ENCODE results near the gene TBCB.
"Not testable (repeated sequence)": the region's sequence is repeated elsewhere in the genome, so short reads cannot be mapped to it uniquely, and the experiment has no call there.

TBCB gene

DNA sequence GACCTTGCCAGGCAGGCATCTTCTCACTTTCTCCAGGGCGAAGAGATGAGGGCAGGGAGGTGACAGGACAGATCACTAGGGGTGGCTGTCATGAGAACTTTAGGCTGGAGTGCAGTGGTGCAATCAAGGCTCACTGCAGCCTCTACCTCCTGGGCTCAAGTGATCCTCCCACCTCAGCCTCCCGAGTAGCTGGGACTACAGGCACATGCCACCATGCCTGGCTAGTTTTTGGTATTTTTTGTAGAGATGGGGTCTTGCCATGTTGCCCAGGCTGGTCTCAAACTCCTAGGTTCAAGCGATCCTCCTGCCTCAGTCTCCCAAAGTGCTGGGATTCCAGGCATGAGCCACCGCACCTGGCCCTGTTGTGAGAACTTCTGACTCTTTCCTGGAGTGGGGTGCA, 19.6 kb downstream of the TBCB start:
- not testable (repeated sequence) for DNase-seq (ENCODE audit: low read depth in 2 of 2)

DNA sequence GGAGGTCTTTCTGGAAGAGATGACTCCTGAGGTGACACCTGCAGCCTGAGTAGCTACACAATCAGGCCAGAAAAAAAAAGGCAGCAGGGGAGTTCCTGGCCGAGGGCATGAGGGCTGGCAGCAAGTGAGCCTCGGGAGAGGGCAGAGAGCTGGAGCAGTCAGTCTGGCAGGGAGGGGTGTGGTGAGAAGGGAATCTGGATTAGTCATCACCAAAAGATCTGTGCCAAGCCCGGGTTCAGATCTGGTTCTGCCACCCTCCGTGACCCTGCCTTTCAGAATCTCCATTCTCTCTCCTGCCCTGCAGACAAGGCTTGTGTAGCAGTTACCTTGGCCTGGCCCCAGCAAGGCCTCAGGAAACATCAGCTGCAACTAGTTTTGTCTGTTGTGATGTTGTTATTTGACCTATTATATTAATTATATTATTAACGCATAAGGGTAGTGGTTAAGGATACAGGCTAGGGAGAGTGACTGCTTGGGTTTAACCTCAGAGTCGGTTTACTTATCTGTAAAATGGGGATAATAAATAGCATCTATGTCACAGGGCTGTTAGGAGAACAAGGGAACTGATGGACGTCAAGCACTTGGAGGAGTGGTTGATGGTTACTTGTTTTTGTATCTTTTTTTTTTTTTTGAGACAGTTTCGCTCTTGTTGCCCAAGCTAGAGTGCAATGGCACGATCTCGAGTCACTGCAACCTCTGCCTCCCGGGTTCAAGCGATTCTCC, 21.9 kb downstream of the TBCB start:
- no peak for DNase-seq (ENCODE audit: low read depth in 2 of 2)

DNA sequence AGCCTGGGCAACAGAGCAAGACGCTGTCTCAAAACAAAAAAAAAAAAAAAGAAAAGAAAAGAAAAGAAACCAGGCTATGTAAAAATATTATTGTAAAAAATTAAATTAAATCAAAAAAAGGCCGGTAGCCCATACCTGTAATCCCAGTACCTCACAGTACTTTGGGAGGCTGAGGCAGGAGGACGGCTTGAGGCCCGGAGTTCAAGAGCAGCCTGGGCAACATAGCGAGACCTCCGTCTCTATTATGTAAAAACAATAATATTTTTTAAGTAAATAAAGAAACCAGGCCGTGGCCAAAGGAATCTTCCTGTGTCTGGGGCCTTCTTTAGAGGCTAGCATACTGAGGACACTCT, 23.8 kb downstream of the TBCB start:
- DNase-seq (ENCODE audit: low read depth in 2 of 2), result no peak

DNA sequence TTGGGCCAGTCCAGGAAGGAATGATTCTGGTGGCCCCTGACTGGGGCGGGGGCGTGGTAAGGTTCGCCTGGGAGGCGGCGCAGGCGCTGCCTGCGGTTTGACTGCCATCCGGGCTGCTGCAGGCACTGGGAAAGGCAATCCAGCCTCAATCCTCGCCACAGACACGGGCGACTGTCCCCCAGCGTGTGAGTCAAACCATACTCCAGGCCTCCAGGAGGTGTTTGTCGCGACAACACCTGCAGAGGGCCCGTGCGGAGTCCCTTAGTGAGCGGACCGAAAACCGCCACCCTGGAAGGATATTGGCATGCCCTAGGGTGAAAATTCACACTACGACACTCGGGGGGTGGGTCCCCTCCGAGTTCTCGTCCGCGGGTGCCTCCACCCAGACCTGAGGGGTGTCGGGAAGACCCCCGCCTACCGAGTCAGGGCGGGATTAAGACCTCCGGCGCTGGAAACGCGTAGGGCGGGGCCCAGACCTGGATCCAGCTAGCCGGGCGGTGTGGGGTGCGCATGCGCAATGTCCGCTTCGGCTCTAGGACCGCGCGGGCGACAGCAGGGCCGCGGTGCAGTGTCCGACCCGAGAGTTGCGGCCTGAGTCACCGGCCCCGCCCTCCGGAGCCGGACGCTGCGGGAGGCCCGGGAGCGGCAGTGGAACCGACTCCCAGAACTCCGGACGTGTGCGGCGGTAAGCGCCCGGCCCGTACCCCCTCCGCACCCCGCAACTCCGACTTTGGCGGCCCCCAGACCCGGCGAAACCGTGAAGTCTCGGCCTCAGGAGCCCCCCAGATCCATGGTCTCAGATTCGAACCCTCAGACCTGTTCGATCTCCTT, 24.4 kb downstream of the TBCB start, which contains the start of gene CAPNS1:
Gene CAPNS1 (plus strand): TSS at position 594 of the 831 bp plus-strand sequence. CDS start 946 bp downstream, outside the sequence.
- DNase-seq (ENCODE audit: low read depth in 2 of 2), result peak; percentile 82 to 90

DNA sequence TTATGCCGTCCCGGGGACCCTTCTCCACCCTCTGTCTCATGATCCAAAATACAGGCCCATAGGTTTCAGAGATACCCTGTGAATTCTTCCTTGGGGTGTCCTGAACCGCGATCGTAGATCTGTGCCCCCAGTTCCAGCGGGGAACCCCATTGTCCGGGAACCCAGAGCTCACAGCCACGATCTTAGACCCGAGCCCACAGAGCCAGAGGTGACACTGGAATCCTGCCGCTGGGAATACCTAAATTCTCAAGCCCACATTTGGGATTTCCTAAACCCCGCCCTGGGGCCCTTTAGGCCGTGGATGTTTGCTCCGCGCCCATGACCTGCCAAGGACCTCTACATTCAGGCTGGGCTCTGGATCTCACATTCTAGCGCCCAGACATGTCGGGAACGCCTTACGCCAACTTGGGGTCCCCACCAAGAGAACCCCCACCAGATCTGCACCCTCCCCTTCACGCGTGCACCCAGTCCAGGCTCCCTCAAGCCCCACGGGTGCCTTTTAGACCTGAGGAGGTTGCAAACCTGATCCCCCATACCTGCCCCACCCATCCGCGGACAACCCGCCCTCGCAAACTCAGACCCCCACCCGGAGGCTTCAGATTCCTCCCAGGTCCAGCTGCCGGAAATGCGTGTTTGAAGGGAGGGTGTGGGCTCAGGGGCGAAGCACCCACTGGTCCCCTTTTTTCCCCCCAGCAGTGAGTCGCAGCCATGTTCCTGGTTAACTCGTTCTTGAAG, 25.2 kb downstream of the TBCB start:
- DNase-seq (ENCODE audit: low read depth in 2 of 2), result peak in 1 of 2 donors; percentile 9

DNA sequence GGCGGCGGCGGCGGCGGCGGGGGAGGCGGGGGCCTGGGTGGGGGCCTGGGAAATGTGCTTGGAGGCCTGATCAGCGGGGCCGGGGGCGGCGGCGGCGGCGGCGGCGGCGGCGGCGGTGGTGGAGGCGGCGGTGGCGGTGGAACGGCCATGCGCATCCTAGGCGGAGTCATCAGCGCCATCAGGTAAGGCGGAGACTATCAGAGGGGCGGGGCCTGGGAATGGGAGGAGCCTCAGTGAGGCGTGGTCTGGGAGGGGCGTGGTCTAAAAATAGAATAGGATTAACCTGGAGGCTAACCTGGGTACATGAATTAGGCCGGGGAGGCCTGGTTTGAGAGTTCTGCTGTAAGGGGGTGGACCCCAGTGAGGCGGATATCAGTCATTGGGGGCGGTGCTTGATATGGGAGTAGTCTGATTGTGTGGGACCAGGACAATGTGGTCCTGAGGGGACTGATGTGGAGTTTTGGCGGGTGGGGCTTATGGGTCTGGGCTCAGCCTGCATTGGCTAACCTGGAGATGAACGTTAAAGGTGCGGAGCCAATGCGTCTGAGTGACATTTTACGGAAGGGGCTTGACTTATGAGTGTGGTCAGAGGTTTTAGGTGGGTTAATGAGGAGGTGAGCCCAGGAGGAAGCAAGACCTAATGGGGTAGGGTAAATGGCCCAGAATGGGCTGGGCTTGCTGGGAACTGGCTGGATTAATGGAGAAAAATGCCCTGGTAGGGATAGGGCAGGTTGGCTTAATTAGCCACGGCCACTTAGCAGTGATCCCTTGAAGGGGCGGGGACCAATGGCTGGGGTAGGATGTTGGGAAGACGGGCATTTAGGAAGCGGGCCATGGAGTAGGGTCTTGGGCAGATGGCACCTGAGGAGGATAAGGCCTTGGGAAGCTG, 26.0 kb downstream of the TBCB start:
- DNase-seq (ENCODE audit: low read depth in 2 of 2), result peak; percentile 85 to 87

DNA sequence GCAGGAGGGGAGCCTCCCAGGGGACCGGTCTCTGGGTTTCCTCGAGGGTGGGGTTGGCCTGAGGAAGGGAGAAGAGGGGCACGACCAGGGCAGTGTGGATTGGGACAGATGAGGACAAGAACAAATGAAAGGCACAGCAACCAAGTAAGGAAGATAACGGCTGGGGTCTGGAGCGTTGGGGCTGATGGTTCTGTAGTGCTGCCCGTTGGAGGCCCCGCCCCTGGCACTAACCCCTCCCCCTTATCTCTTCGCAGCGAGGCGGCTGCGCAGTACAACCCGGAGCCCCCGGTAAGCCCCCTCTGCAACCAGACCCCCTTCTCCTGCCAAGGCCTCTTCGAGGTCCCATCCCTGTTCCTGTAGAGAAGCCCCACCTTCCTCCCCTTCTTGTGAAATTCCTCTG, 26.8 kb downstream of the TBCB start:
- no peak for DNase-seq (ENCODE audit: low read depth in 2 of 2)

DNA sequence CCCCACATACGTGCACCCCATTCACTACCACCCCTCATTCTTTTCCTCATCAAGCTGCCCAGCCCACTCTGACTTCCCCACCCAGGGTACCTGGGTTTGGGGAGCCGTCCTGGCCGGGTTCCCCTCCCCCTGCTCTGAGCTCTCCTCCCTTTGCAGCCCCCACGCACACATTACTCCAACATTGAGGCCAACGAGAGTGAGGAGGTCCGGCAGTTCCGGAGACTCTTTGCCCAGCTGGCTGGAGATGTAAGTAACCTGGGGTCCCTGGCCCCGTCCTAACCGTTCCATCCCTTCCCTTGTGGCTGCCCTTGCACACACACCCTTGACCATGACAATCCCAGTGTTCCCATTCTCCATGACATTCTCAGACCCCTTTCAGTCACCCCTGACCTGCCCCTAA, 27.2 kb downstream of the TBCB start:
- no peak for DNase-seq (ENCODE audit: low read depth in 2 of 2)

DNA sequence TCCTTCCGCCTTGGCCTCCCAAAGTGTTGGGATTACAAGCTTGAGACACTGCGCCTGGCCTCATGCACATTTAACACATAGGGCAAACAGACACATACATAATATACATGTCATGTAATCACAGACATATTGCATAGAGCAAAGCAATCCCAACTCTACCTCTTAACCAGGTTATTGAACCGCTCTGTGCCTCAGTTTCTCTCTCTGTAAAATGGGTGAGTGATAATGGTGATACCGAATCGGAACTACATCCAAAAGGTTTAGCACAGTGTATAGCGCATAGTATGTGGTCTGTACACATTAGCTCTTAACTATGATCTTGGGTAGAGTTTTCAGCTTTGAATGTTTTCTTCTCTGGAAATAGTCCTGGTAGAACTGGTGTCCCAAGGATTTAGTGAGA, 29.4 kb downstream of the TBCB start:
- no peak for DNase-seq (ENCODE audit: low read depth in 2 of 2)

DNA sequence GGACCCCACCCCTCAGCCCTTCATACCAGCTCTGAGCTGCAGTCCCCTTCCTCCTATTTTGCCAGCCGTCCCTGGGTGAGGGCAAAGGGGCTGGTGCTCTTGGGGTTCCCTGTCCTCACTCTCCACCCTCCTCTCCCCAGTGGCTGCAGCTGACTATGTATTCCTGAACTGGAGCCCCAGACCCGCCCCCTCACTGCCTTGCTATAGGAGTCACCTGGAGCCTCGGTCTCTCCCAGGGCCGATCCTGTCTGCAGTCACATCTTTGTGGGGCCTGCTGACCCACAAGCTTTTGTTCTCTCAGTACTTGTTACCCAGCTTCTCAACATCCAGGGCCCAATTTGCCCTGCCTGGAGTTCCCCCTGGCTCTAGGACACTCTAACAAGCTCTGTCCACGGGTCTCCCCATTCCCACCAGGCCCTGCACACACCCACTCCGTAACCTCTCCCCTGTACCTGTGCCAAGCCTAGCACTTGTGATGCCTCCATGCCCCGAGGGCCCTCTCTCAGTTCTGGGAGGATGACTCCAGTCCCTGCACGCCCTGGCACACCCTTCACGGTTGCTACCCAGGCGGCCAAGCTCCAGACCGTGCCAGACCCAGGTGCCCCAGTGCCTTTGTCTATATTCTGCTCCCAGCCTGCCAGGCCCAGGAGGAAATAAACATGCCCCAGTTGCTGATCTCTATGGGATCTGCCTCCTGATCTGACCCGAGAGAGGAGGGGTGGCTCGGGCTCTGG, 34.6 kb downstream of the TBCB start:
- DNase-seq (ENCODE audit: low read depth in 2 of 2), result no peak

DNA sequence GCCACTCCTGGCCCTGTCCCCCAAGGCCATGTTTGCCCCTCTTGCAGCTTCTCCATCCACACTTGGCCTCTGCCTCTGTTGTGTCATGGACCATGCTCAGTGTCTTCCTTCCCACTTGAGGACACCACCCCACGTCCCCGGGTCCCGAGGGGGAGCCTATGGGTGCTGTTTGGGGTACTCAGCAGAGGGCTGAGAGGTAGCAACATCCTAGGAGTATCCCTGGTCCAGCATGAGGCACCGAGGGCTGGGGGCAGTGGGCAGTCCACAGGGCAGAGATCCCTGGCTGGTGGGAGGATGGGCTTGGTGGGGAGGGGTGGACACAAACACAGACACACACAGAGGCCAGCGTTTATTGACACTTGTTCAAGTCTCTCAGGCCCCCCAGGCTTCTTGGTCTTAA, 35.3 kb downstream of the TBCB start:
- DNase-seq (ENCODE audit: low read depth in 2 of 2), result no peak

DNA sequence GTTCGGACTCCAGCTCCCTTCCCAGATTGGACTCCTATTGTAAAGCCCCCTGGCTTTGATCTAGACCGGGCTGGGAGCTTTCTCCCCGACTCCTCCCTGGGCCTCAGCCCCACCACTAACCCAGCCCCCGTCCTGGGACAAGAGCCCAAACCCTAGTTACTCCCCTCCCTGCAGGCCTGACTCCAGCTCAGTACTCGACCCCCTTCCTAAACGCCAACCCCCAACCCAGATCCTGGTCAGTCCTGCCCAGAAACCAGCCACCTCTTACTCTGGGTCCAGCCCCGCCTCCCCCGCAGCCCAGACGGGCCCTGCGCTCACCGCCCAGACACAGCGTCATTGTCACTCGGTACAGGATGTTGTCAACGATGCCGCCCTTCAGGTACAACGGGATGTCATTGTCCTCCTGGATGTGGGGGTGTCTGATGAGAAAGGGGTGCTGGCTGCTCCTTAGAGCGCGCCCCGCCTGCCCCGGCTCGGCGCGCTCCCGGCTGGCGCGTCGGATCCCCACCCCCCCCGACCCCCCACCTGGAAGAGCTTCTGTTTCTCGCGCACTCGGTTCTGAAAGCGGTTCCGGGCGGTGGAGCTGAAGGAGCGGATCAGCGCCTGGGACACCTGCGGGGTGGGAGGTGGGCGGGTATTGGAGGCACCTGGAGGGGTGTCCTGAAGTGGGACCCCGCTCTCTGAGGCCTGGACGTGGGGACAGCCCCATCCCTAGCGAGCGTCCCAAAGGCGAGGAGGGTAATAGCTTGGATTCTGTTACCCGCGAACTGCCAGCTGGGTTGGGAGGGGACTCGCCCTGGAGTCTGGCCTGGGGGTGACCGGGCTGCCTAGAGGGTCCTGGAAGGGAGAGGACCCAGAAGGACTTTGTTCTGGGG, 36.1 kb downstream of the TBCB start:
- DNase-seq (ENCODE audit: low read depth in 2 of 2), result no peak

DNA sequence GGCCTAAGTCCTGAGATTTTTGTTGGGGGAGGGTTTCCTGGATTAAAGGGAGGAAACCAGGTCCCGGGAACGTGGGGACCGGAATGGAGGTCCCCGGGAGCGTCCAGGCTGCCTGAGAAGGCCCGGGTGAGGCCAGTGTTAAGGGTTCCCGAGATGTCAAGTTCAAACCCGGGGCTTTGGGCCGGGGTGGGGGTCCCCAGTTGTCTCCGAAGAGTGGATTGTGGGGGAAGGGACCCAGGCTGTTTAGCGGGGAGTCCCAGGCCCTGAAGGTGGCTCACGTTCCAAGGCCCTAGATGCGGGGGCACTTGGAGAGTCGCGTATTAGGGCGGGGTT, 36.7 kb downstream of the TBCB start:
- no peak for DNase-seq (ENCODE audit: low read depth in 2 of 2)

DNA sequence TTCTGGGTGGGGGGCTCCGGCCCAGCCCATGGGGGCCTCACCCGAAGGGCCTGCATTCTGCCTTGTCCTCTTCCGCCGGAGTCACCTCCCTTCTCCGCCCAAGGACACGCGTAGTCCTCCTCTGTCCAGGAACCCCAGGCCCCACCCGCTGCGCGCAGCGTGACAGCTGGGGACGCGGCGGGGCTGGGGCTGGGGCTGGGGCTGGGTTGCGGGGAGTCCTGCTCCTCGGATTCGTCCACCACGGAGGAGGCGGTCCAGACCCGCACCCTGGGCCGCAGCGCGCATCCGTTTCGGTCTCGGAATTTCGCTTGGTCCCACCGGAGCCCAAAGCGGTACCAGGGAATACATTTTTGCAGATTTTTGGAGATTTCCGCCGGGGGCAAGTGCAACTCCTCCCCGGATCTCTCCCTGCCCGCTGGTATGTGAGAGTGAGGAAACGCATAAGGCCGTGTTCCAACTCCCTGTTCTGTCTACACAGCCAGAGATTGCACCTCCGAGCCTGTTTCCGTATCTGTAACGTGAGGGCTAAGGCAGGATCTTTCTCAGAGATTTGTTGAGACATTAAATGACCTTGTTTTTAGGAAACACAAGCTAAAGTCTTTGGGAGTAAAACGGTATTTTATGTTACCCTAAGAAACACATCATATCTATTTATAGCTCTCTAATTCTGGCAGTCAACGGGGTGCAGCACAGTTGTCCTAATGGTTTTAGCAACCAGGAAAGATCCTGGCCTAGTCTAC, 37.3 kb downstream of the TBCB start, which contains the start of gene COX7A1:
Gene COX7A1 (minus strand): TSS at position 96 of the 740 bp plus-strand sequence. CDS start 40 bp downstream, at position 56.
- no peak for DNase-seq (ENCODE audit: low read depth in 2 of 2)

DNA sequence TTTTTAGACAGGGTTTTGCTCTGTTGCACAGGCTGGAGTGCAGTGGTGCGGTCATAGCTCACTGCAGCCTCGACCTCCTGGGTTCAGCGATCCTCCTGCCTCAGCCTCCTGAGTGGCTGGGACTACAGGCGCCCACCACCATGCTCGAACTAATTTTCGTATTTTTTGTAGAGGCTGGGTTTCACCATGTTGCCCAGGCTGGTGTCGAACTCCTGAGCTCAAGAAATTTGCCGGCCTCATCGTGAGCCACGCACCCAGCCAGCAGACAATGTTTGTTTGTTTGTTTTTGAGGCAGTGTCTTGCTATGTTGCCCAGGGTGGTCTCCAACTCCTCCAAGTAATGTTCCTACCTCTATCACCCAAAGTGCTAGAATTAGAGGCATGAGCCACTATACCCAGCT, 37.9 kb downstream of the TBCB start:
- no peak for DNase-seq (ENCODE audit: low read depth in 2 of 2)

DNA sequence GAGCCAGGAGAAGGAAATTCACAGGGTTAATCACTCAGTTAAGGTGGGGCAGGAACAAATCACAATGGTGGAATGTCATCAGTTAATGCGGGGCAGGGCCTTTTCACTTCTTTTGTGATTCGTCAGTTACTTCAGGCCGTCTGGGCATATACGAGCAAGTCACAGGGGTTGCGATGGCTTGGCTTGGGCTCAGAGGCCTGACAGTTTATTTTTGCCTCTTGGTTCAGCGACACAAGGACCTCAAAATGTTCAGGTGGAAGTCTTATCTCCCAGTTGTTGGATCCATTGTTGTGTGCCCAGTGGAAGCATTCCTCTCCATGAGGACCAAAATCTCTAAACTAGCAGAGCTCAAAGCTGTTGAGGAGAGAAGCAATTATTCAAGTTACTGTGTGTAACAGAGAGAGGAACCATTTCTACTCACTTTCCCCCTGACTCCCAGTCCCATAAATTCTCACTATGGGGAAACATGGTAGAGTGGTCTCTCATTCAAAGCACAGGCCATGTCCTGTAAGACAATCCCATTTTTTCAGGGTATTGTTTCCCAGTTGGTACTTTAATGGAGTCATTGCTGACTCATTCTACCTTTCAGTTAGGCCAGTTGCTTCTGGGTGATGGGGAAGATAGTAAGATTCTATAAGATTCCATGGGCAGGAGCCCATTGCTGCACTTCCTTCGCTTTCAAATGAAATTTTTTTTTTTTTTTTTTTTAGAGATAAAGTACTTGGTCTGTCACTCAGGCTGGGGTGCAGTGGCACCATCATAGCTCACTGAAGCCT, 45.7 kb downstream of the TBCB start:
- no peak for DNase-seq (ENCODE audit: low read depth in 2 of 2)

DNA sequence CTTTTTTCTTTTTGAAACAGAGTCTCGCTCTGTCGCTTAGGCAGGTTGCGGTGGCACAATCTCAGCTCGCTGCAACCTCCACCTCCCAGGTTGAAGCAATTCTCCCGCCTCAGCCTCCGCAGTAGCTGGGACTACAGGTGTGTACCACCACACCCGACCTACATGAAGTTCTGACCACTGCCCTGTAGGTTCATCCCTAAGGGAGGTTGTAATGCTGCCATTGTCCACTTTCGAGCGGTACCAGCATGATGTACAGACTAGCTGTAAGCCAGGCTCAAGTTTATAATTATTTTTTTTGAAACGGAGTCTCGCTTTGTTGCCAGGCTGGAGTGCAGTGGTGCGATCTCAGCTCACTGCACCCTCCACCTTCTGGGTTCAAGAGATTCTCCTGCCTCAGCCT, 48.5 kb downstream of the TBCB start:
- no peak for DNase-seq (ENCODE audit: low read depth in 2 of 2)

DNA sequence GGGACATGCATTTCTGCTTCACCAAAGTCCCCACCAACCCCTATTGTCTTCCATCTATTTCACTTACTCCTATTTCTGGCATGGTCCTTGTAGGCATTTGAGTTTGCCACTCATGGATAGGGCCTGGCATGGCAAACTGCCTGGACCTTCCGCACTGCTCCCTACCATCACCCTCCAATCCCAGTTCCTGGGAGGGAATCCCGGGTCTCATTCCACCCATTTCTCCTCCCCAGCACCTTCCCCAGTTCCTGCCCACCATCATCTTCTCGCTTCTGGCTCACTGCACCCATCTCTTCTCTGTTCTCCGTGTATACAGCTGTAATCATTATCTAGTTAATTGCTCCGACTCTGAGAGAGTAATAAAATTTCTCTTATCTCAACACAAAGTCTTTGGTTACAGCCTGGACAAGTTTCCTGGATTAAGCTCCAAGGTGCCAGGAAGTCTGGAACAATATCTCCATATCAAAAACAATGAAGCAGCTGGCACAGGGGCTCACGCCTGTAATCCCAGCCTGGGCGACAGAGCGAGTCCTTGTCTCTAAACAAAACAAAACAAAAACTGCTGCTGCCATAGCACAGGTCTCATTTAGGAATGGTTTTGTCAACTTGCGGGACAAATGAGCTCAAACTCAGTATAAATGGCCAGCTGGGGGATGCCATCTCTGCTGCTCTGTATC, 54.0 kb downstream of the TBCB start:
- no peak for DNase-seq (ENCODE audit: low read depth in 2 of 2)

Measured in activated CD4-positive, alpha-beta T cell treated with anti-CD3 and anti-CD28 coated beads for 24 hours (primary cell).